ENCODE results near the gene FAM43A.

DNA sequence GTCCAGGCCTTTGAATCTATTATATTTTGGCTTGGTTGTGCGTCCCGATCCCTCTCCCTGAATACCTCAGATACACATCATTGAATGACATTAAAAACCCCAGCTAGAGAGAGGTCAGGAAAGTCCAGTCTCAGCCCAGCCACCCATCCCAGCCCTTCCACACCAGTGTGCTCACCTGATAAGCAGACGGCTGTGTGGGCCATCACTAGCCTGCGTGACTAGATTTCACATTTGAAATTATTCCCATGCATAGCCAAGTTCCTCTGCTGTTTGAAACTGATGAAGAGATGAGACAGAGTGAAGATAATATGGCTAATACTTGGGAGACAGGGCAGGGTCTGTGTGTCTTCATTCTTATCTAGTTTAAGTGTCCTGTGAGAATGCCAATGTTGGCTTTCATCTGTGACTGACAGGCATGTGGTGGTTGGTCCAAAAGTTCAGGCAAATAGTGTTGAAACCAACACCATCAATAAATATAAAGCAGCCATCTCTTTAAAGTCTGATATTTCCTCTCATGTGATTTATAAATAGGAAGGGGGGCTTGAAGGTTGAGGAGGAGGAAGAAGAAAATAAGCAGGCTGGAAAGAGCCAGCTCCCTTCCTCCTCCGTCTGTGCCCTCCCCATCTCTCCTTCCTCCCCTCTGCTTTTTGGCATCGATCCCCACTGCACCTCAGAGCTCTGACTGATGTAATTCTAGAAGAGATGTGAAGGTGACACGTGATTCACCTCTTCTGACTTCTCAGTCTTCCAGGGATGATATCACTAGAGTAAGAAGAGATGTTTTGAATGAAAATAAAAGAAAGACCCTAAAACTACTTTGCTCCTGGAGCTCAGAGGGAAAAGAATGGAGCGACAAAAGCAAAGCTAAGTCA lies 5.1 kb downstream of the FAM43A start:
- no peak for TF ChIP-seq POLR2A (IDR thresholded peaks at IDR 0.05; ENCODE audit: low read depth)
- TF ChIP-seq, protein P1, sequence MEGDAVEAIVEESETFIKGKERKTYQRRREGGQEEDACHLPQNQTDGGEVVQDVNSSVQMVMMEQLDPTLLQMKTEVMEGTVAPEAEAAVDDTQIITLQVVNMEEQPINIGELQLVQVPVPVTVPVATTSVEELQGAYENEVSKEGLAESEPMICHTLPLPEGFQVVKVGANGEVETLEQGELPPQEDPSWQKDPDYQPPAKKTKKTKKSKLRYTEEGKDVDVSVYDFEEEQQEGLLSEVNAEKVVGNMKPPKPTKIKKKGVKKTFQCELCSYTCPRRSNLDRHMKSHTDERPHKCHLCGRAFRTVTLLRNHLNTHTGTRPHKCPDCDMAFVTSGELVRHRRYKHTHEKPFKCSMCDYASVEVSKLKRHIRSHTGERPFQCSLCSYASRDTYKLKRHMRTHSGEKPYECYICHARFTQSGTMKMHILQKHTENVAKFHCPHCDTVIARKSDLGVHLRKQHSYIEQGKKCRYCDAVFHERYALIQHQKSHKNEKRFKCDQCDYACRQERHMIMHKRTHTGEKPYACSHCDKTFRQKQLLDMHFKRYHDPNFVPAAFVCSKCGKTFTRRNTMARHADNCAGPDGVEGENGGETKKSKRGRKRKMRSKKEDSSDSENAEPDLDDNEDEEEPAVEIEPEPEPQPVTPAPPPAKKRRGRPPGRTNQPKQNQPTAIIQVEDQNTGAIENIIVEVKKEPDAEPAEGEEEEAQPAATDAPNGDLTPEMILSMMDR (IDR thresholded peaks at IDR 0.05), result no peak
- no peak for TF ChIP-seq POLR2AphosphoS5 (IDR thresholded peaks at IDR 0.05)
- TF ChIP-seq EP300 (IDR thresholded peaks at IDR 0.05), result no peak
